H9 (cell line): ENCODE results near the gene CADM1. TPM values are rescaled to one million over a fixed set of nuclear protein-coding genes. Genes with fewer than 3 reads are reported as not detected.

Source experiments
- DNase-seq: peaks from one replicate; pipeline ENCODE4 v3.0.0-alpha.2; 2017
- H2AFZ ChIP-seq: one replicate; pipeline ENCODE4 v1.6.1; 2013; ENCODE audit warnings: mild to moderate bottlenecking, low read length, control low read depth, moderate library complexity
- H2AK5ac ChIP-seq: 2 replicates; pipeline ENCODE4 v1.6.1; 2013; ENCODE audit warnings: low read length, control low read depth, mixed read lengths; ENCODE audit not compliant: insufficient read length
- H2BK120ac ChIP-seq: one replicate; pipeline ENCODE4 v1.6.1; 2013; ENCODE audit warnings: low read depth, mild to moderate bottlenecking, low read length, control low read depth, inconsistent platforms; ENCODE audit not compliant: poor library complexity, severe bottlenecking
- H2BK12ac ChIP-seq: 2 replicates; pipeline ENCODE4 v1.6.1; 2013; ENCODE audit warnings: low read length, control low read depth, mixed read lengths, low read depth; ENCODE audit not compliant: insufficient read length
- H2BK15ac ChIP-seq: 2 replicates; pipeline ENCODE4 v1.6.1; 2013; ENCODE audit warnings: low read depth, low read length, control low read depth
- H2BK20ac ChIP-seq: one replicate; pipeline ENCODE4 v1.6.1; 2013; ENCODE audit warnings: low read depth, mild to moderate bottlenecking, low read length, control low read depth, inconsistent platforms; ENCODE audit not compliant: poor library complexity, severe bottlenecking
- H2BK5ac ChIP-seq: 2 replicates; pipeline ENCODE4 v1.6.1; 2013; ENCODE audit warnings: low read length, control low read depth, mixed read lengths; ENCODE audit not compliant: insufficient read length
- H3K14ac ChIP-seq: 2 replicates; pipeline ENCODE4 v1.6.1; 2013; ENCODE audit warnings: low read length, control low read depth; ENCODE audit not compliant: insufficient read depth
- H3K18ac ChIP-seq: 2 replicates; pipeline ENCODE4 v1.6.1; 2013; ENCODE audit warnings: low read depth, mild to moderate bottlenecking, mixed read lengths, low read length, control low read depth; ENCODE audit not compliant: insufficient read length
- H3K23ac ChIP-seq: 2 replicates; pipeline ENCODE4 v1.6.1; 2013; ENCODE audit warnings: low read length, control low read depth, mixed read lengths, low read depth; ENCODE audit not compliant: insufficient read length
- H3K23me2 ChIP-seq: 2 replicates; pipeline ENCODE4 v1.6.1; 2013; ENCODE audit warnings: low read depth, mild to moderate bottlenecking, mixed read lengths, low read length, control low read depth; ENCODE audit not compliant: insufficient read length, poor library complexity, severe bottlenecking
- H3K27ac ChIP-seq: 2 replicates; pipeline ENCODE4 v1.5.1; 2013; ENCODE audit warnings: low read length, control low read depth, mixed read lengths, low read depth; ENCODE audit not compliant: insufficient read length
- H3K27me3 ChIP-seq: 2 replicates; pipeline ENCODE4 v1.6.1; 2013; ENCODE audit warnings: low read length, control low read depth, inconsistent platforms; ENCODE audit not compliant: insufficient read depth
- H3K4ac ChIP-seq: 2 replicates; pipeline ENCODE4 v1.6.1; 2013; ENCODE audit warnings: low read depth, mild to moderate bottlenecking, control low read depth, inconsistent platforms, low read length, moderate library complexity
- H3K4me1 ChIP-seq: 2 replicates; pipeline ENCODE4 v1.6.1; 2013; ENCODE audit warnings: low read length, control low read depth, inconsistent platforms; ENCODE audit not compliant: insufficient read depth
- H3K4me2 ChIP-seq: 2 replicates; pipeline ENCODE4 v1.6.1; 2013; ENCODE audit warnings: low read length, control low read depth, mixed read lengths; ENCODE audit not compliant: insufficient read length, insufficient read depth
- H3K56ac ChIP-seq: 2 replicates; pipeline ENCODE4 v1.6.1; 2013; ENCODE audit warnings: low read depth, mild to moderate bottlenecking, mixed read lengths, low read length, control low read depth; ENCODE audit not compliant: insufficient read length
- H3K79me1 ChIP-seq: 2 replicates; pipeline ENCODE4 v1.6.1; 2013; ENCODE audit warnings: low read depth, mild to moderate bottlenecking, moderate library complexity, low read length, control low read depth, inconsistent platforms; ENCODE audit not compliant: insufficient read depth, poor library complexity, severe bottlenecking
- H3K79me2 ChIP-seq: 2 replicates; pipeline ENCODE4 v1.6.1; 2013; ENCODE audit warnings: low read length, control low read depth, inconsistent platforms; ENCODE audit not compliant: insufficient read depth
- H3K9ac ChIP-seq: 2 replicates; pipeline ENCODE4 v1.6.1; 2013; ENCODE audit warnings: low read length, control low read depth, mixed read lengths; ENCODE audit not compliant: insufficient read length; ENCODE audit errors: extremely low read depth
- H3K9me3 ChIP-seq: one replicate; pipeline ENCODE4 v1.6.1; 2013; ENCODE audit warnings: low read depth, low read length, inconsistent platforms; ENCODE audit not compliant: control insufficient read depth
- H3T11ph ChIP-seq: one replicate; pipeline ENCODE4 v1.6.1; 2013; ENCODE audit warnings: mild to moderate bottlenecking, low read length, control low read depth, inconsistent platforms
- H4K20me1 ChIP-seq: one replicate; pipeline ENCODE4 v1.6.1; 2013; ENCODE audit not compliant: control insufficient read depth, insufficient read length, insufficient read depth
- H4K5ac ChIP-seq: 2 replicates; pipeline ENCODE4 v1.6.1; 2013; ENCODE audit warnings: low read depth, mild to moderate bottlenecking, mixed read lengths, low read length, control low read depth; ENCODE audit not compliant: insufficient read length
- H4K8ac ChIP-seq: replicated peaks from 2 replicates; pipeline ENCODE4 v1.6.1; 2013; ENCODE audit warnings: low read length, control low read depth, mixed read lengths, low read depth; ENCODE audit not compliant: insufficient read length
- H4K91ac ChIP-seq: 2 replicates; pipeline ENCODE4 v1.6.1; 2013; ENCODE audit warnings: low read depth, mild to moderate bottlenecking, moderate library complexity, mixed read lengths, low read length, control low read depth; ENCODE audit not compliant: insufficient read length
- H3K27ac Mint-ChIP-seq, 3 experiments: 2 replicates in 2 of 3; 3 replicates in 1 of 3; pipeline ENCODE4 v1.8.0; 2020 to 2021; ENCODE audit warnings: mixed read lengths in 3 of 3, mild to moderate bottlenecking in 1 of 3, moderate library complexity in 1 of 3
- H3K27me3 Mint-ChIP-seq: 2 replicates; pipeline ENCODE4 v1.8.0; 2021; ENCODE audit warnings: low read depth, mild to moderate bottlenecking, moderate library complexity, mixed read lengths
- H3K36me3 Mint-ChIP-seq, 3 experiments: 2 replicates in 2 of 3; 3 replicates in 1 of 3; pipeline ENCODE4 v1.8.0; 2020 to 2021; ENCODE audit warnings: low read depth in 3 of 3, mixed read lengths in 3 of 3; ENCODE audit not compliant: insufficient read depth in 1 of 3
- H3K4me1 Mint-ChIP-seq, 2 experiments: 2 replicates each; pipeline ENCODE4 v1.8.0; 2020; ENCODE audit warnings: mixed read lengths in 2 of 2
- H3K4me3 Mint-ChIP-seq, 2 experiments: 2 replicates in 1 of 2; 3 replicates in 1 of 2; pipeline ENCODE4 v1.8.0; 2020 to 2021; ENCODE audit warnings: mild to moderate bottlenecking in 2 of 2, mixed read lengths in 2 of 2, moderate library complexity in 1 of 2
- H3K9me3 Mint-ChIP-seq, 2 experiments: 2 replicates in 1 of 2; 3 replicates in 1 of 2; pipeline ENCODE4 v1.8.0; 2020; ENCODE audit warnings: mild to moderate bottlenecking in 2 of 2, mixed read lengths in 2 of 2, moderate library complexity in 1 of 2
- total RNA-seq: library from RNA; stranded (reverse); gene quantifications from 2 replicates; pipeline ENCODE4 v1.2.1, GENCODE V29; 2021
- TF ChIP-seq, protein P1 (sequence below): fragments of 200-600 bp; sonication (generic); conservative IDR thresholded peaks from 3 replicates; pipeline ENCODE4 v1.8.0; 2021; ENCODE audit warnings: antibody characterized with exemption, mild to moderate bottlenecking

CADM1 gene
- total RNA-seq, 1 experiment from 2014 or later, result 11.9 TPM

DNA sequence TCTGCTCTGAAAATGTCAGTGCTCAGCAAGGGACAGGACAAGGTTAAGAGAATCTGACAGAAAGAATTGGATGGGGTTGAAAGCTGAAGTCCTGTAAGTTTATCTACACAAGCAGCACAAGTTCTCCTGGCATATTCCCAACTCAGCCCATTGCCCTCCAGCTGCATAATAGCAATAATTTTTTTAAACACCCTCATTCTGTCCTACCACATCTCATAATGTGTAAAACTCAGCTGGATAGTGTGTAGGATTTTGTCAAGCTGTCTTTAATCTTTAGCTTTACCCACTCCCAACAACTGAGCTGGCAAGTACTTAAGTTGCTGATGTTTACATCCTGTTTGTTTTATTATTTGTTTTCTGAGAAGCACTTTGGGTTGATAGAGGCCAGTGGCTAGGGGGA, 158.9 kb downstream of the CADM1 start:
- no peak overlapping the region for H3K23ac ChIP-seq
- H3K79me1 ChIP-seq, result no peaks in the 10 kb centered on the region
- H3K9ac ChIP-seq, result no peak overlapping the region
- no peaks in the 10 kb centered on the region for H3K36me3 Mint-ChIP-seq
- no peaks in the 10 kb centered on the region for H3K4me1 ChIP-seq
- H4K20me1 ChIP-seq, result no peaks in the 10 kb centered on the region
- no peak overlapping the region for H3K4me2 ChIP-seq
- no peak overlapping the region for H4K91ac ChIP-seq
- no peak overlapping the region for H3K14ac ChIP-seq
- peaks cover 0 to 6% of the 10 kb centered on the region in 2 experiments; a peak in 1 of 4 replicates for H3K4me1 Mint-ChIP-seq
- no peaks in the 10 kb centered on the region for H3K27me3 ChIP-seq
- no peak overlapping the region for H2BK12ac ChIP-seq
- H3K4ac ChIP-seq, result no peak overlapping the region
- H3K23me2 ChIP-seq, result no peaks in the 10 kb centered on the region
- no peak overlapping the region for H2BK5ac ChIP-seq
- H3K18ac ChIP-seq, result no peak overlapping the region
- no peak overlapping the region for H2AFZ ChIP-seq
- H3K9me3 ChIP-seq, result no peaks in the 10 kb centered on the region
- no peak overlapping the region for H3K4me3 Mint-ChIP-seq
- no peak overlapping the region for H3K27ac ChIP-seq
- no peak for DNase-seq
- TF ChIP-seq, protein P1, sequence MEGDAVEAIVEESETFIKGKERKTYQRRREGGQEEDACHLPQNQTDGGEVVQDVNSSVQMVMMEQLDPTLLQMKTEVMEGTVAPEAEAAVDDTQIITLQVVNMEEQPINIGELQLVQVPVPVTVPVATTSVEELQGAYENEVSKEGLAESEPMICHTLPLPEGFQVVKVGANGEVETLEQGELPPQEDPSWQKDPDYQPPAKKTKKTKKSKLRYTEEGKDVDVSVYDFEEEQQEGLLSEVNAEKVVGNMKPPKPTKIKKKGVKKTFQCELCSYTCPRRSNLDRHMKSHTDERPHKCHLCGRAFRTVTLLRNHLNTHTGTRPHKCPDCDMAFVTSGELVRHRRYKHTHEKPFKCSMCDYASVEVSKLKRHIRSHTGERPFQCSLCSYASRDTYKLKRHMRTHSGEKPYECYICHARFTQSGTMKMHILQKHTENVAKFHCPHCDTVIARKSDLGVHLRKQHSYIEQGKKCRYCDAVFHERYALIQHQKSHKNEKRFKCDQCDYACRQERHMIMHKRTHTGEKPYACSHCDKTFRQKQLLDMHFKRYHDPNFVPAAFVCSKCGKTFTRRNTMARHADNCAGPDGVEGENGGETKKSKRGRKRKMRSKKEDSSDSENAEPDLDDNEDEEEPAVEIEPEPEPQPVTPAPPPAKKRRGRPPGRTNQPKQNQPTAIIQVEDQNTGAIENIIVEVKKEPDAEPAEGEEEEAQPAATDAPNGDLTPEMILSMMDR, result no peak
- H4K5ac ChIP-seq, result no peak overlapping the region
- no peak overlapping the region for H3K56ac ChIP-seq
- H2AK5ac ChIP-seq, result no peak overlapping the region
- no peak overlapping the region for H4K8ac ChIP-seq
- no peak overlapping the region for H2BK20ac ChIP-seq
- no peak overlapping the region for H3T11ph ChIP-seq
- H2BK120ac ChIP-seq, result no peak overlapping the region
- H3K27me3 Mint-ChIP-seq, result no peaks in the 10 kb centered on the region; the same call in 1 of the 2 replicates
- no peaks in the 10 kb centered on the region for H3K9me3 Mint-ChIP-seq
- H2BK15ac ChIP-seq, result no peak overlapping the region
- no peaks in the 10 kb centered on the region for H3K79me2 ChIP-seq
- no peak overlapping the region for H3K27ac Mint-ChIP-seq
